ENCODE data around the gene TXK.

Gene TXK

DNA sequence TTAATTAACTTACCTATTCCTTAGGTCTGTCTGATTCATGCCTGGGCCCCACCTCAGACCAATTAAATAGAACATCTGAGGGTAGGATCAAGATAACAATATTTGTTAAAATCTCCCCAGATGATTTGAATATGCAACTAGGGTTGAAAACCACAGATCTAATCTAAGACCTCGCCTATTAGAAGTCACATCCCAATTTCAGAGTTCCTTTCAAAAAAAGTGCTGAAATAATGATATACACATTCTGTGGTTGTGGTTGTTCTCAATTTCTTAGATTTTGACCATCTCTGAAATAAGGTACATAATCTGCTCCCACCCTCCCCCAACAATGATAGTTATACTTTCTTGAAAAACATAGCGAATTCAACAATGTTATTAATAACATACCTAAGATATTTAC is 89.8 kb downstream of the TXK start:
- Histone ChIP-seq H3K9ac (ENCODE audit: low read depth in 1 of 2, low read length in 2 of 2) (no peak overlapping the region), H3K36me3 (ENCODE audit: control insufficient read depth in 1 of 2, insufficient read depth in 2 of 2, low read length in 2 of 2) (no peaks in the 10 kb centered on the region), H3K27ac (ENCODE audit: low read depth, low read length) (no peak overlapping the region), H3K4me1 (ENCODE audit: control insufficient read depth in 1 of 2, insufficient read depth in 2 of 2, low read length in 2 of 2) (peaks cover 24 to 27% of the 10 kb centered on the region in 2 donors), H3K9me3 (ENCODE audit: control insufficient read depth in 1 of 2, low read length in 2 of 2) (no peaks in the 10 kb centered on the region), H3K4me3 (ENCODE audit: low read depth in 1 of 2, low read length in 2 of 2) (no peak overlapping the region), H3K27me3 (ENCODE audit: control insufficient read depth in 1 of 2, insufficient read depth in 2 of 2, low read length in 2 of 2) (peaks cover 3 to 8% of the 10 kb centered on the region in 2 donors)

GRCh38 chr4:48043504-48043903 is 90.5 kb downstream of the TXK start:
- Histone ChIP-seq H3K27ac (ENCODE audit: low read depth, low read length) (no peak overlapping the region), H3K27me3 (ENCODE audit: control insufficient read depth in 1 of 2, insufficient read depth in 2 of 2, low read length in 2 of 2) (peaks cover 3 to 8% of the 10 kb centered on the region in 2 donors), H3K36me3 (ENCODE audit: control insufficient read depth in 1 of 2, insufficient read depth in 2 of 2, low read length in 2 of 2) (no peaks in the 10 kb centered on the region), H3K9ac (ENCODE audit: low read depth in 1 of 2, low read length in 2 of 2) (no peak overlapping the region), H3K4me1 (ENCODE audit: control insufficient read depth in 1 of 2, insufficient read depth in 2 of 2, low read length in 2 of 2) (peaks cover 27% of the 10 kb centered on the region in 2 donors), H3K4me3 (ENCODE audit: low read depth in 1 of 2, low read length in 2 of 2) (no peak overlapping the region), H3K9me3 (ENCODE audit: control insufficient read depth in 1 of 2, low read length in 2 of 2) (no peaks in the 10 kb centered on the region)

GRCh38 chr4:48042979-48043461 is 91.0 kb downstream of the TXK start:
- Histone ChIP-seq H3K4me1 (ENCODE audit: control insufficient read depth in 1 of 2, insufficient read depth in 2 of 2, low read length in 2 of 2) (peaks cover 24% of the 10 kb centered on the region in 2 donors), H3K9me3 (ENCODE audit: control insufficient read depth in 1 of 2, low read length in 2 of 2) (no peaks in the 10 kb centered on the region), H3K27me3 (ENCODE audit: control insufficient read depth in 1 of 2, insufficient read depth in 2 of 2, low read length in 2 of 2) (peaks cover 3 to 8% of the 10 kb centered on the region in 2 donors), H3K36me3 (ENCODE audit: control insufficient read depth in 1 of 2, insufficient read depth in 2 of 2, low read length in 2 of 2) (peaks cover 0 to 3% of the 10 kb centered on the region in 2 donors), H3K27ac (ENCODE audit: low read depth, low read length) (no peak overlapping the region), H3K4me3 (ENCODE audit: low read depth in 1 of 2, low read length in 2 of 2) (no peak overlapping the region), H3K9ac (ENCODE audit: low read depth in 1 of 2, low read length in 2 of 2) (no peak overlapping the region)

DNA sequence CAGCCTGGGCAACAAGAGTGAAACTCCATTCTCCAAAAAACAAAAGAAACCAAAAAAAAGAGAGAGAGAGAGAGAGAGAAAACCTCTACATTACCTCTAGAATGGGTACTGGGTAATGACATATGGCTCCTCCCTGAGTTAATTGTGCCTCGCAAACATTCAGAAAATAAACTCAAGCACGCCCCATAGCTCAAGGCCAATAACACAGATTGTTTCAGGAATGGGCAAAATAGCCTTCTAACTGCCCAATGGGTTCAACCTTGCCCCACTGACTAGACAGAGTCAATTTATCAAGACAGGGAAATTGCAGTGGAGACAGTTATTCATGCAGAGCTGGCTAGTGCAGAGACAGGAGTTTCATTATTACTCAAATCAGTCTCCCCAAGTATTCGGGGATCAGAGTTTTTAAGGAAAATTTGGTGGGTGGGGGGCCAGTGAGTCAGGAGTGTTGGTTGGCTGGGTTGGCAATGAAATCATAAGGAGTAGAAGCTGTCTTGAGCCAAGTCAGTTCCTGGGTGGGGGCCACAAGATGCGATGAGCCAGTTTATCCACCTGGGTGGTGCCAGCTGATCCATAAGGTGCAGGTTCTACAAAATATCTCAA is 92.4 kb downstream of the TXK start:
- H3K9ac ChIP-seq (ENCODE audit: low read depth in 1 of 2, low read length in 2 of 2): no peak overlapping the region
- H3K27me3 ChIP-seq (ENCODE audit: control insufficient read depth in 1 of 2, insufficient read depth in 2 of 2, low read length in 2 of 2): peaks cover 0 to 8% of the 10 kb centered on the region in 2 donors
- no peak overlapping the region for H3K27ac ChIP-seq (ENCODE audit: low read depth, low read length)
- no peak overlapping the region for H3K4me3 ChIP-seq (ENCODE audit: low read depth in 1 of 2, low read length in 2 of 2)
- H3K9me3 ChIP-seq (ENCODE audit: control insufficient read depth in 1 of 2, low read length in 2 of 2): no peaks in the 10 kb centered on the region
- H3K4me1 ChIP-seq (ENCODE audit: control insufficient read depth in 1 of 2, insufficient read depth in 2 of 2, low read length in 2 of 2): peaks cover 10 to 13% of the 10 kb centered on the region in 2 donors
- H3K36me3 ChIP-seq (ENCODE audit: control insufficient read depth in 1 of 2, insufficient read depth in 2 of 2, low read length in 2 of 2): peaks cover 0 to 6% of the 10 kb centered on the region in 2 donors

DNA sequence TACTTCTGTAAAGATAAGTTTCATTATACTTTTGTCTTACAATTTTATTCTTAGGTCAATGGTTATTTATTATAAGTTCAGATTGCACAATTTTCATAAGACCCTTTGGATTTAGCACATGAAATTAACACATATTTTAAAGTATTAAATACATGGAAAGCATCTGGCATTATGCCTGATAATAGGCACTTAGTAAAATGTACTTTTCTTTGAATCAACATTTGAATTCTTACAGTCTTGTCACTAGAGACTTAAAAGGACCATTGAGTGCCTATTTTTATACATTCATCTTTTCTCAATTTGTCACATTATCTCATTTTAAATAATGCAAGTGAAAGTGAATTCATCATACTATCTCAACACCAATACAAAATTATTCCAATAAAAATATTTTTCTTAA is 94.5 kb downstream of the TXK start:
- H3K36me3 ChIP-seq (ENCODE audit: control insufficient read depth in 1 of 2, insufficient read depth in 2 of 2, low read length in 2 of 2): peaks cover 0 to 9% of the 10 kb centered on the region in 2 donors
- no peak overlapping the region for H3K27ac ChIP-seq (ENCODE audit: low read depth, low read length)
- no peaks in the 10 kb centered on the region for H3K9me3 ChIP-seq (ENCODE audit: control insufficient read depth in 1 of 2, low read length in 2 of 2)
- no peaks in the 10 kb centered on the region for H3K27me3 ChIP-seq (ENCODE audit: control insufficient read depth in 1 of 2, insufficient read depth in 2 of 2, low read length in 2 of 2)
- no peak overlapping the region for H3K4me3 ChIP-seq (ENCODE audit: low read depth in 1 of 2, low read length in 2 of 2)
- H3K9ac ChIP-seq (ENCODE audit: low read depth in 1 of 2, low read length in 2 of 2): no peak overlapping the region
- H3K4me1 ChIP-seq (ENCODE audit: control insufficient read depth in 1 of 2, insufficient read depth in 2 of 2, low read length in 2 of 2): peaks cover 8 to 13% of the 10 kb centered on the region in 2 donors

DNA sequence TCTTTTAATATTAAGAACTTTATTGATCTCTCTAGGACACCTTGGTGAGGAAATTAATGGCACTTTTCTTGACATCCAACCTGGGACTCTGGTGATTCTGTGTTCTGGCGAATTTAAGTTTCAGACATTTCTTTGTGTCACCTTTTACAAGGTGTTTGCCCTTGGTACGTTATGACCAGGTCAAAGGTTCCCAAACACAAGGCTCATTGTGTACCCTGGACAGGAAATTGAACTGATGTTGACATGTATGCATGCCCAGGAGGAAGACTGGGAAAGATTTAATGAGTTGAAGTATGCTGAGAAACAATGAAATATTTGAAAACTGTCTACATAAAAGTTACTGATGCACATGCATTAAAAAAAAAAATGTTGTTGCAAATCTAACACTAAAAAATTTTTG is 95.4 kb downstream of the TXK start:
- Histone ChIP-seq H3K9me3 (ENCODE audit: control insufficient read depth in 1 of 2, low read length in 2 of 2) (no peaks in the 10 kb centered on the region), H3K27ac (ENCODE audit: low read depth, low read length) (no peak overlapping the region), H3K27me3 (ENCODE audit: control insufficient read depth in 1 of 2, insufficient read depth in 2 of 2, low read length in 2 of 2) (no peaks in the 10 kb centered on the region), H3K4me3 (ENCODE audit: low read depth in 1 of 2, low read length in 2 of 2) (no peak overlapping the region), H3K36me3 (ENCODE audit: control insufficient read depth in 1 of 2, insufficient read depth in 2 of 2, low read length in 2 of 2) (peaks cover 0 to 9% of the 10 kb centered on the region in 2 donors), H3K9ac (ENCODE audit: low read depth in 1 of 2, low read length in 2 of 2) (no peak overlapping the region), H3K4me1 (ENCODE audit: control insufficient read depth in 1 of 2, insufficient read depth in 2 of 2, low read length in 2 of 2) (peaks cover 8 to 13% of the 10 kb centered on the region in 2 donors)

DNA sequence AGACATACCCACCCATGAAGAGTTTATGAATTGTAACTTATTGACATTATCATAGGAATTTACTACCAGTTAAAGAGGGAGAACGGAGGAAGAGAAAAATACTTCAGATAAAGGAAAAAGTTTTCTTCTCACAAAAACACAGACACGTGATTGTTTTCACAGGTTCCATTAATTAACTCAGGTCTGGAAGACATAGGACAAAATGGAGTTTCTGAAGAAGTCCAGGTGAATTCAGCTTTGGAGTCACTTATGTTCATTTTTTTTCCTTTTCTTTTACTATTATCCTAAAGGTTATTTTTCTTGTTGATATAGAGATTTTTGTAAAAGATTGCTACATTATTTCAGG is 97.0 kb downstream of the TXK start:
- H3K27me3 ChIP-seq (ENCODE audit: control insufficient read depth in 1 of 2, insufficient read depth in 2 of 2, low read length in 2 of 2): no peaks in the 10 kb centered on the region
- no peaks in the 10 kb centered on the region for H3K9me3 ChIP-seq (ENCODE audit: control insufficient read depth in 1 of 2, low read length in 2 of 2)
- H3K9ac ChIP-seq (ENCODE audit: low read depth in 1 of 2, low read length in 2 of 2): no peak overlapping the region
- no peak overlapping the region for H3K4me3 ChIP-seq (ENCODE audit: low read depth in 1 of 2, low read length in 2 of 2)
- H3K4me1 ChIP-seq (ENCODE audit: control insufficient read depth in 1 of 2, insufficient read depth in 2 of 2, low read length in 2 of 2): peaks cover 11 to 14% of the 10 kb centered on the region in 2 donors
- no peak overlapping the region for H3K27ac ChIP-seq (ENCODE audit: low read depth, low read length)
- H3K36me3 ChIP-seq (ENCODE audit: control insufficient read depth in 1 of 2, insufficient read depth in 2 of 2, low read length in 2 of 2): peaks cover 0 to 9% of the 10 kb centered on the region in 2 donors

- no peaks in the 10 kb centered on the region for H3K27me3 ChIP-seq (ENCODE audit: control insufficient read depth in 1 of 2, insufficient read depth in 2 of 2, low read length in 2 of 2)
- no peak overlapping the region for H3K27ac ChIP-seq (ENCODE audit: low read depth, low read length)
- H3K4me1 ChIP-seq (ENCODE audit: control insufficient read depth in 1 of 2, insufficient read depth in 2 of 2, low read length in 2 of 2): peaks cover 11 to 18% of the 10 kb centered on the region in 2 donors
- no peak overlapping the region for H3K9ac ChIP-seq (ENCODE audit: low read depth in 1 of 2, low read length in 2 of 2)
- H3K9me3 ChIP-seq (ENCODE audit: control insufficient read depth in 1 of 2, low read length in 2 of 2): no peaks in the 10 kb centered on the region
- peaks cover 0 to 9% of the 10 kb centered on the region in 2 donors for H3K36me3 ChIP-seq (ENCODE audit: control insufficient read depth in 1 of 2, insufficient read depth in 2 of 2, low read length in 2 of 2)
- H3K4me3 ChIP-seq (ENCODE audit: low read depth in 1 of 2, low read length in 2 of 2): no peak overlapping the region
Observed at GRCh38 chr4:48035952-48036351, 98.1 kb downstream of the TXK start.

DNA sequence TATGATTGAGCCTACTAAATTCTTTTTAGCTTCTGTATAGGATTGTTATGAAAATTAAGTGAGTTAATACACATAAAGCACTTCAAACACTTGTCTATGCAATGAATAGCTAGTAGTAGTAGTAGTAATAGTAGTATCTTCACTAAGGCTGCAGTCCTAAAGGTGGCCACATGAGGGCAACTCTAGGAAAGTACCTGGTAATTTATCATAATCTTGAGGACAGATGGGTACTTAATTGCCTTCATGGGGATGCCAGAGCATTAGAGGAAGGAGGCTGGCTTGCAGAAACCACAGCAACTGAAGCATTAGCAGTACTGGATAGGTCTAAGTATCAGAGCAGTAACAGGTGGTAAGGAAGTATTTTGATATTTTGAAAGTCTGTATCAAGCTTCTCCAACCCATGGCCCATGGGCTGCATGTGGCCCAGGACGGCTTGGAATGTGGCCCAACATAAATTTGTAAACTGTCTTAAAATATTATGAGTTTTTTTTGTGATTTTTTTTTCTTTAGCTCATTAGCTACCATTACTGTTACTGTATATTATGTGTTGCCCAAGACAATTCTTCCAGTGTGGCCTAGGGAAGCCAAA is 100.1 kb downstream of the TXK start:
- H3K36me3 ChIP-seq (ENCODE audit: control insufficient read depth in 1 of 2, insufficient read depth in 2 of 2, low read length in 2 of 2): peaks cover 0 to 9% of the 10 kb centered on the region in 2 donors
- no peak overlapping the region for H3K27ac ChIP-seq (ENCODE audit: low read depth, low read length)

GRCh38 chr4:48033412-48033811 is 100.6 kb downstream of the TXK start:
- no peaks in the 10 kb centered on the region for H3K27me3 ChIP-seq (ENCODE audit: control insufficient read depth in 1 of 2, insufficient read depth in 2 of 2, low read length in 2 of 2)
- H3K4me1 ChIP-seq (ENCODE audit: control insufficient read depth in 1 of 2, insufficient read depth in 2 of 2, low read length in 2 of 2): peaks cover 8 to 18% of the 10 kb centered on the region in 2 donors
- H3K4me3 ChIP-seq (ENCODE audit: low read depth in 1 of 2, low read length in 2 of 2): no peak overlapping the region
- no peaks in the 10 kb centered on the region for H3K9me3 ChIP-seq (ENCODE audit: control insufficient read depth in 1 of 2, low read length in 2 of 2)
- no peak overlapping the region for H3K27ac ChIP-seq (ENCODE audit: low read depth, low read length)
- no peak overlapping the region for H3K9ac ChIP-seq (ENCODE audit: low read depth in 1 of 2, low read length in 2 of 2)
- peaks cover 0 to 9% of the 10 kb centered on the region in 2 donors for H3K36me3 ChIP-seq (ENCODE audit: control insufficient read depth in 1 of 2, insufficient read depth in 2 of 2, low read length in 2 of 2)

More for the DNA sequence above, 100.1 kb downstream of the TXK start:
- no peak overlapping the region for H3K9ac ChIP-seq (ENCODE audit: low read depth in 1 of 2, low read length in 2 of 2)
- H3K9me3 ChIP-seq (ENCODE audit: control insufficient read depth in 1 of 2, low read length in 2 of 2): no peaks in the 10 kb centered on the region
- H3K4me3 ChIP-seq (ENCODE audit: low read depth in 1 of 2, low read length in 2 of 2): no peak overlapping the region
- no peaks in the 10 kb centered on the region for H3K27me3 ChIP-seq (ENCODE audit: control insufficient read depth in 1 of 2, insufficient read depth in 2 of 2, low read length in 2 of 2)
- peaks cover 11 to 18% of the 10 kb centered on the region in 2 donors for H3K4me1 ChIP-seq (ENCODE audit: control insufficient read depth in 1 of 2, insufficient read depth in 2 of 2, low read length in 2 of 2)
